HG02623 (cell line): Measurements from ENCODE around the gene DYRK3.

ENCODE experiments used
- ATAC-seq: cut with Tn5 transposase; IDR thresholded peaks from one replicate; pipeline ENCODE4 v1.9.1; 2021; ENCODE audit warnings: moderate library complexity; ENCODE audit not compliant: unreplicated experiment

DYRK3 gene

GRCh38 chr1:206681359-206681758 is 46.0 kb downstream of the DYRK3 start:
- ATAC-seq, result no peak

GRCh38 chr1:206682111-206682510 is 46.8 kb downstream of the DYRK3 start:
- no peak for ATAC-seq

GRCh38 chr1:206683313-206683712 is 48.0 kb downstream of the DYRK3 start:
- ATAC-seq, result no peak

DNA sequence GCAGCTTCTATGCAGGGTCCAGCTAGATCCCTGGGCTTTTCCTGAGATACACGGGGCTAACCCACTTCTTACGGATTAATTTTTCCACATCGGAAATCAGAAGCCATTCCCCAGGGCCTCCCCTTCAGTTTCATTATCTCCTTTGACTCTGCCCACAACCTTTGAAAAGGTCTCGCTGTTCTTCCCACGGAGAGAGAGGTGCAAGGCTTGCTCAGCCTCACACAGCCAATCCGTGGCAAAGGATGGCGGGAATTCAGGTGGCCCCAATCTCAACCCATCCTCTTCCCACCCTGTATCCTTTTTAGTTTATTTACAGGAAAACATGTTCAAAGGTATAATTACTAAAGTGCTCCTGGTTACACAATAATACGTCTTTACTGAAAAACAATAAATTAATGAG is 48.7 kb downstream of the DYRK3 start:
- ATAC-seq, result no peak

GRCh38 chr1:206684478-206685333 is 49.4 kb downstream of the DYRK3 start, which contains the start of gene MAPKAPK2:
TSS of gene MAPKAPK2 (plus strand) at chr1:206684905. CDS start at chr1:206685230, 325 bp downstream.
- ATAC-seq, result no peak

DNA sequence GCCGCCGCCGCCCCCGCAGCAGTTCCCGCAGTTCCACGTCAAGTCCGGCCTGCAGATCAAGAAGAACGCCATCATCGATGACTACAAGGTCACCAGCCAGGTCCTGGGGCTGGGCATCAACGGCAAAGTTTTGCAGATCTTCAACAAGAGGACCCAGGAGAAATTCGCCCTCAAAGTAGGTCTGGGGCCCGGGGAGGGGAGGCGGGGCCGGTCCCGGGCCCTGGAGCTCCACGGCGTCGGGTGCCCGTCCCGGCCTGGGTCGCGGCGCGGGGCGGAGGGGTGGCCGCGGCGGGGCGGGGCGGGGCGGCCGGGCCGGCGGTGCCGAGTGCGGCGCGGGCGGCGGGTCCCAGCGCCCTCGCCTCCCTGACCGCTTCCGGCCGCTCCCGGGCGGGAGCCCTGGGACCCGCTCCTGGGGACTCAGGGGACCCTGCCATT is 50.0 kb downstream of the DYRK3 start:
- ATAC-seq, result no peak

GRCh38 chr1:206685769-206686477 is 50.6 kb downstream of the DYRK3 start:
- ATAC-seq, result no peak

GRCh38 chr1:206686478-206687249 is 51.3 kb downstream of the DYRK3 start:
- no peak for ATAC-seq

- ATAC-seq, result no peak
Measured at GRCh38 chr1:206687251-206687914, 52.0 kb downstream of the DYRK3 start.

DNA sequence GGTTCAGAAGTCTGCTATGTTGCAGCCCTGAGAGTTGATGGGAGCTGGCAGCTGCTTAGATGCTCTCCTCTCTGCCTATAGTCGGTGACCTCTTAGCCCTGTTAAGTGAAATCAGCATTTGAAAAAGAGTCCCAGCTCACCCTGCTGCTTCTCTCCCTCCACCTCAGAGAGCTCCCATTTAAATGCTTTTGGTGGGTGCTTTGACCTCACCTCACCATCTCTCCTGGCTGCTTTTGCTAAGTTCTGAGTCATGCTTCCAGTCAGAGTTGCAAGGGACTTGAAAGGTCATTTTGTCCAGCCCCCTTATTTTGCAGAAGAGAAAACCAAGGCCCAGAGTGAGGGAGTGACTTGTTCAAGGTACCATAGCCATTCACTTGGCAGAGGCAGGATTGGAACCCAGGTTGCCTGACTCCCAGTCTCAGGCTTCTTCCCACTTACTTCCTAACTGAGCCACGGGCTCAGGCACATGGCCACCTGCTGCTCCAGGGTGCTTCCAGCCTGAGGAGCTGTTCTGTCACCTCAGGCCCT is 52.6 kb downstream of the DYRK3 start:
- ATAC-seq, result no peak

DNA sequence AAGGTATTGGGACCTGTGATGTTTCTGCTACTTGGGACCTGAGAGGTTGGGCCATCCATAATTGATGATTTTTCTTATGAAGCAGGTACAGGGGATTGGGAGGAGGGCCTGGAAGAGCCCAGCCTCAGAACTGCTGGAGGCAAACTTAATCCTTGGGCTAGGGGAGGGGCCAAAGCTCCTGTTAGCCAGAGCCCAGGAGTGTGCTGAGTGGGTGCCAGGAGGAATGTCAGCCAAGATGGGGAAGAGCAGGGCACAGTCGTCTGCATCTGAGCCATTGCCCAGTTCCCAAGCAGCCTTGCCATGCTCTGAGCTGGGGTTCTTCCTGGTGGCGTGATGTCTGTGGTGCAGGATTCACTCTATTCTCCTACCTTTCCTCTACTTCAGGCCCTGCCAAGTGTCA is 55.2 kb downstream of the DYRK3 start:
- no peak for ATAC-seq

GRCh38 chr1:206691604-206692003 is 56.3 kb downstream of the DYRK3 start:
- no peak for ATAC-seq

- no peak for ATAC-seq
Measured at GRCh38 chr1:206693029-206693428, 57.7 kb downstream of the DYRK3 start.

- ATAC-seq, result no peak
Measured at GRCh38 chr1:206693592-206693991, 58.3 kb downstream of the DYRK3 start.

DNA sequence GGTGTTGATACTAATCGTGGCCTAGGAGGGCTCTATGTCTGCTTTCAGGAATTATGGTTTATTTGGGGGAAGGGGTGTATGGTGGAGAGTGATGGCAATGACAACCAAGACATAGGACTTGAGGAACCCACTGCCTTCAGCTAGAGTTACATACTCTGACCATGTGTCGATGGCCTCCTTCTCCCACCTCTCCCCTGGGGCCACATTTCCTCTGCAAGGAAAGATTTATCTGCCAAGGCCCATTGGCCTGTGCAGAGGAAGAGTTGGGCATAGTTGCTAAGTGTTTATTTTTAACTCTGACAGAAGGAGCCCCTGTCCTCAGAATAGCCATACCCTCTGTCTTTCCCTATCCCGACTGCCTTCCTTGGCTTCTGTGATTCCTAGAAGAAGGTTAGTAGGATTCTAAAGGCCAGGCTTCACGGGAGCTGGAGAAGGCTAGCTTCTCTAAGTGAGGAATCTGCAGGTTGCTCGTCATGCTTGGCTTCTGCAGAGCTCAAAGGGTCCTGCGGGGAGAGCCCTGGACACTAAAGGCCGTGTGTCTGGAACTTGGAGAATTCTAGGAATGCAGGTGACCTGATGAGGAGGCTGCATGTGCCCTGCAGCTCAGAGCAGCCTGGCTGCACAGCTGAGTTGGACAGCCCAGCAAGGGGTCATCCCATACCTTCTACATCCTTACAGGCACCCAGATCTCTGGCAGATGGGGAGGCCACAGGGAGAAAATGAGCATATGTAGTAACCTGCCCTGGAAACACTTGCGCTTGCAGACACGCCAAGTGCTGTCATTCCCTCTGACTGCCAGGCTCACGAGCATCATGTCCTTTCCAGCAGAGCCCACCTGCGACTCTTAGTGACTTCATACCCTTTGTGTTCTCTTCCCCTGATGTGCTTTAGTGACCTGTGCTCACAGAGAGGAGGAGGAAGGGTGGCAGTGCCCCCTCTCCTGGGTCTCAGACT is 59.1 kb downstream of the DYRK3 start:
- no peak for ATAC-seq

DNA sequence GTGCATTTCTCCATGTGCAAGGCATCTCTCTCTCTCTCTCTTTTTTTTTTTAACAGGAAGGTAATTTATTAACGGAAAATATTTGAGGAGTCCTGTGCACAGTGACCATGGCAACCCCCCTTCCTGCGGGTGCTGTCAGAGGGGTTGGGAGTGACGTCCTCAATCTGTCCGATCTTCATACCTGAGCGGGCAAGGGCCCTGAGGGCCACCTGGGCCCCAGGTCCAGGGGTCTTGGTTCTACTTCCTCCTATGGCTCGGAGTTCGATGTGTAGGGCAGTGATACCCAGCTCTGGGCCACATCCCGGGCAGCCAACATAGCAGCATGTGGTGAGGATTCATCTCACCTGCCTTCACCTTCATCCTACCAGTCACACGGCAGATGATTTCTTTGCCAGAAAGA is 60.4 kb downstream of the DYRK3 start:
- no peak for ATAC-seq

GRCh38 chr1:206696812-206697585 is 61.7 kb downstream of the DYRK3 start:
- ATAC-seq, result no peak

- ATAC-seq, result no peak
Measured at GRCh38 chr1:206698011-206698410, 62.7 kb downstream of the DYRK3 start.
